ENCODE data around the gene ACAT2. TPM values are rescaled to one million over a fixed set of nuclear protein-coding genes. Genes with fewer than 3 reads are reported as not detected.
"Not testable (repeated sequence)": the region's sequence is repeated elsewhere in the genome, so short reads cannot be mapped to it uniquely, and the experiment has no call there.

Gene ACAT2
- total RNA-seq (ENCODE audit: low replicate concordance) = 92.5 and 101 TPM in 2 replicates

- Histone ChIP-seq H3K4me3 (peak within 1 kb of the TSS; percentile 57), H3K4me2 (peak within 1 kb of the TSS; percentile 91), H3K36me3 (peaks cover under 1% of the 10 kb centered on the region), H3K27me3 (no peaks in the 10 kb centered on the region), H3K79me2 (ENCODE audit: low read depth) (peaks cover 51% of the 10 kb centered on the region), H3K9ac (peak within 1 kb of the TSS; percentile 63), H3K27ac (peak within 1 kb of the TSS; percentile 96), H3K9me3 (ENCODE audit: low read depth) (no peaks in the 10 kb centered on the region), H4K20me1 (ENCODE audit: low read depth) (no peaks in the 10 kb centered on the region), H3F3A (ENCODE audit: low read depth) (peaks cover 50% of the 10 kb centered on the region), H2AFZ (replicated peaks) (peak within 1 kb of the TSS; percentile 75), H3K4me1 (peaks cover 21% of the 10 kb centered on the region)
- no peaks in the 10 kb centered on the region for H3K9me3 Mint-ChIP-seq
- peak; percentile 96 for DNase-seq (ENCODE audit: low spot score)
- H3K4me1 Mint-ChIP-seq = peaks cover 32% of the 10 kb centered on the region
- peaks cover 4% of the 10 kb centered on the region for H3K27me3 Mint-ChIP-seq (ENCODE audit: insufficient read depth, low read depth)
- TF ChIP-seq EZH2 (IDR thresholded peaks at IDR 0.05) (no peak), EZH2phosphoT487 (IDR thresholded peaks at IDR 0.05) (no peak)
- peak within 1 kb of the TSS; percentile 95 for H3K27ac Mint-ChIP-seq
- peak within 1 kb of the TSS; percentile 96 for H3K4me3 Mint-ChIP-seq
- peaks cover 39% of the 10 kb centered on the region for H3K36me3 Mint-ChIP-seq
Measured at GRCh38 chr6:159761873-159762680, at the start of gene ACAT2. TSS of gene ACAT2 (plus strand) at chr6:159762045. CDS start at chr6:159762088, 43 bp downstream.

DNA sequence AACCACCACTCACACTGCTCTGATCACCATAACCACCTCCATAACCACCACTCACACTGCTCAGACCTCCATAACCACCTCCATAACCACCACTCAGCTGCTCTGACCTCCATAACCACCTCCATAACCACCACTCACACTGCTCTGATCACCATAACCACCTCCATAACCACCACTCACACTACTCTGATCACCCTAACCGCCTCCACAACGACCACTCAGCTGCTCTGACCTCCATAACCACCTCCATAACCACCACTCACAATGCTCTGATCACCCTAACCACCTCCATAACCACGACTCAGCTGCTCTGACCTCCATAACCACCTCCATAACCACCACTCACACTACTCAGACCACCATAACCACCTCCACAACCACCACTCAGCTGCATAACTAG is 49.5 kb upstream of the ACAT2 start:
- not testable (repeated sequence) for H3K36me3 Mint-ChIP-seq; H3K4me2 ChIP-seq; H4K20me1 ChIP-seq (ENCODE audit: low read depth); H3K79me2 ChIP-seq (ENCODE audit: low read depth); H2AFZ ChIP-seq (replicated peaks); H3K27me3 ChIP-seq; H3K36me3 ChIP-seq; H3K4me1 ChIP-seq; H3K27me3 Mint-ChIP-seq (ENCODE audit: insufficient read depth, low read depth); DNase-seq (ENCODE audit: low spot score); H3K9ac ChIP-seq; H3K27ac ChIP-seq; H3K4me1 Mint-ChIP-seq; H3K4me3 ChIP-seq; H3K27ac Mint-ChIP-seq; H3F3A ChIP-seq (ENCODE audit: low read depth); H3K9me3 ChIP-seq (ENCODE audit: low read depth); H3K4me3 Mint-ChIP-seq
- H3K9me3 Mint-ChIP-seq = peaks cover 10% of the 10 kb centered on the region

GRCh38 chr6:159713984-159714383 is 47.9 kb upstream of the ACAT2 start:
- Mint-ChIP-seq H3K27me3 (ENCODE audit: insufficient read depth, low read depth) (no peaks in the 10 kb centered on the region), H3K36me3 (peaks cover 6% of the 10 kb centered on the region), H3K27ac (no peak overlapping the region), H3K4me1 (no peaks in the 10 kb centered on the region), H3K4me3 (no peak overlapping the region), H3K9me3 (peaks cover 4% of the 10 kb centered on the region)
- H3F3A ChIP-seq (ENCODE audit: low read depth) = no peaks in the 10 kb centered on the region
- no peak overlapping the region for H3K4me3 ChIP-seq
- peaks cover 1% of the 10 kb centered on the region for H3K79me2 ChIP-seq (ENCODE audit: low read depth)
- peaks cover 7% of the 10 kb centered on the region for H3K4me1 ChIP-seq
- no peaks in the 10 kb centered on the region for H3K27me3 ChIP-seq
- no peak for DNase-seq (ENCODE audit: low spot score)
- H4K20me1 ChIP-seq (ENCODE audit: low read depth) = no peaks in the 10 kb centered on the region
- no peak overlapping the region for H2AFZ ChIP-seq (replicated peaks)
- H3K9me3 ChIP-seq (ENCODE audit: low read depth) = no peaks in the 10 kb centered on the region
- no peaks in the 10 kb centered on the region for H3K36me3 ChIP-seq
- H3K9ac ChIP-seq = no peak overlapping the region
- TF ChIP-seq EZH2phosphoT487 (IDR thresholded peaks at IDR 0.05) (no peak), EZH2 (IDR thresholded peaks at IDR 0.05) (no peak), CTCF (IDR thresholded peaks at IDR 0.05) (no peak)
- no peak overlapping the region for H3K27ac ChIP-seq
- H3K4me2 ChIP-seq = no peak overlapping the region

DNA sequence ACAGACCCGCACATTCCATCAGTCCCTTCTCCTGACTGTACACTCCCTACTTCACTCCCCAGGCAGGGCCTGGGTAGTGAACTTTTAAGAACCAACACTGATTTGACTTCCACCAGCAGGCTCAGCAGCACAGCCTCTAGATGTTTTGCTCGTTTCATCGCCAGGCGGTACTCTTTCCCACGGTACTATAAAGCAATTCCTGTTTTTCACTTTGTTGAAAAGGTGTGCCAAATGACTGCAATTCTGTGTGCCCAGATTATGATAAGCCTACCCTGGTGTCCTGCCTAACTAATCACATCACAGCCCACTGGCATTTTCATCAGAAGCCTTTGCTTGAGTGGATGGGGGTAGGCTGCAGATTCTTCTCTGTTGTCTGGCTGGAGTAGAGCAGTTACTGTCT is 47.4 kb upstream of the ACAT2 start:
- peaks cover 5% of the 10 kb centered on the region for H3K79me2 ChIP-seq (ENCODE audit: low read depth)

More for the DNA sequence above, 47.4 kb upstream of the ACAT2 start:
- no peak overlapping the region for H3K4me2 ChIP-seq
- peaks cover 3% of the 10 kb centered on the region for H4K20me1 ChIP-seq (ENCODE audit: low read depth)
- no peaks in the 10 kb centered on the region for H3K9me3 ChIP-seq (ENCODE audit: low read depth)
- H2AFZ ChIP-seq (replicated peaks) = no peak overlapping the region
- H3K27ac Mint-ChIP-seq = no peak overlapping the region
- H3K27ac ChIP-seq = no peak overlapping the region
- no peaks in the 10 kb centered on the region for H3K4me1 Mint-ChIP-seq
- no peak overlapping the region for H3K4me3 Mint-ChIP-seq
- peaks cover under 1% of the 10 kb centered on the region for H3K9me3 Mint-ChIP-seq
- H3K27me3 Mint-ChIP-seq (ENCODE audit: insufficient read depth, low read depth) = no peaks in the 10 kb centered on the region
- H3K36me3 ChIP-seq = no peaks in the 10 kb centered on the region
- H3K27me3 ChIP-seq = no peaks in the 10 kb centered on the region
- H3K4me3 ChIP-seq = no peak overlapping the region
- TF ChIP-seq CTCF (IDR thresholded peaks at IDR 0.05) (no peak), EZH2 (IDR thresholded peaks at IDR 0.05) (no peak), EZH2phosphoT487 (IDR thresholded peaks at IDR 0.05) (no peak)
- H3K4me1 ChIP-seq = peaks cover 7% of the 10 kb centered on the region
- no peak for DNase-seq (ENCODE audit: low spot score)
- H3K36me3 Mint-ChIP-seq = peaks cover 6% of the 10 kb centered on the region
- no peaks in the 10 kb centered on the region for H3F3A ChIP-seq (ENCODE audit: low read depth)
- no peak overlapping the region for H3K9ac ChIP-seq
